ENCODE data around the gene ERBIN. TPM values are rescaled to one million over a fixed set of nuclear protein-coding genes. Genes with fewer than 3 reads are reported as not detected.

ERBIN gene
- total and polyA plus RNA-seq, 2 experiments from 2014 or later = 32.9 to 117 TPM

GRCh38 chr5:65892801-65893200, 33.6 kb upstream of the ERBIN start:
- 83% methylated on average over 1 of the region's 1 CpG for WGBS (ENCODE audit: low lambda C conversion rate, missing lambda C conversion rate)
- H3K79me2 ChIP-seq = no peaks in the 10 kb centered on the region
- no peak overlapping the region for H3K4me2 ChIP-seq
- H3K27ac ChIP-seq = no peak overlapping the region
- TF ChIP-seq EZH2phosphoT487 (IDR thresholded peaks at IDR 0.05; ENCODE audit: low read depth, severe bottlenecking, unreplicated experiment) (no peak), CTCF (IDR thresholded peaks at IDR 0.05; ENCODE audit: poor library complexity) (no peak), EZH2 (IDR thresholded peaks at IDR 0.05; ENCODE audit: borderline replicate concordance) (no peak)
- no peaks in the 10 kb centered on the region for H3K4me1 ChIP-seq (ENCODE audit: insufficient read depth)
- no peak overlapping the region for H2AFZ ChIP-seq
- no peak for DNase-seq (ENCODE audit: low spot score)
- no peaks in the 10 kb centered on the region for H4K20me1 ChIP-seq (ENCODE audit: insufficient read depth, poor library complexity, severe bottlenecking)
- no peak overlapping the region for H3K4me3 ChIP-seq
- no peaks in the 10 kb centered on the region for H3K27me3 ChIP-seq
- H3K9me3 ChIP-seq (ENCODE audit: low read depth) = no peaks in the 10 kb centered on the region
- H3K9me2 ChIP-seq (replicated peaks; ENCODE audit: insufficient read depth) = no peaks in the 10 kb centered on the region
- no peaks in the 10 kb centered on the region for H3K36me3 ChIP-seq (replicated peaks; ENCODE audit: insufficient read depth, low read depth)

- Histone ChIP-seq H3K4me1 (ENCODE audit: insufficient read depth) (no peaks in the 10 kb centered on the region), H3K27me3 (no peaks in the 10 kb centered on the region), H3K79me2 (no peaks in the 10 kb centered on the region), H4K20me1 (ENCODE audit: insufficient read depth, poor library complexity, severe bottlenecking) (no peaks in the 10 kb centered on the region), H2AFZ (no peak overlapping the region), H3K27ac (no peak overlapping the region), H3K4me3 (no peak overlapping the region), H3K9me2 (replicated peaks; ENCODE audit: insufficient read depth) (no peaks in the 10 kb centered on the region), H3K4me2 (no peak overlapping the region), H3K36me3 (replicated peaks; ENCODE audit: insufficient read depth, low read depth) (no peaks in the 10 kb centered on the region), H3K9me3 (ENCODE audit: low read depth) (no peaks in the 10 kb centered on the region)
- DNase-seq (ENCODE audit: low spot score) = no peak
- 59% methylated on average over 9 of the region's 9 CpGs for WGBS (ENCODE audit: low lambda C conversion rate, missing lambda C conversion rate)
- TF ChIP-seq CTCF (IDR thresholded peaks at IDR 0.05; ENCODE audit: poor library complexity) = no peak
- no peak for TF ChIP-seq EZH2 (IDR thresholded peaks at IDR 0.05; ENCODE audit: borderline replicate concordance)
- no peak for TF ChIP-seq EZH2phosphoT487 (IDR thresholded peaks at IDR 0.05; ENCODE audit: low read depth, severe bottlenecking, unreplicated experiment)
Measured at GRCh38 chr5:65893749-65894430, 32.5 kb upstream of the ERBIN start.

GRCh38 chr5:65895891-65896290, 30.5 kb upstream of the ERBIN start:
- Histone ChIP-seq H2AFZ (no peak overlapping the region), H3K9me2 (replicated peaks; ENCODE audit: insufficient read depth) (no peaks in the 10 kb centered on the region), H3K4me3 (no peak overlapping the region), H3K27ac (no peak overlapping the region), H3K4me2 (no peak overlapping the region), H3K79me2 (no peaks in the 10 kb centered on the region), H3K36me3 (replicated peaks; ENCODE audit: insufficient read depth, low read depth) (no peaks in the 10 kb centered on the region), H4K20me1 (ENCODE audit: insufficient read depth, poor library complexity, severe bottlenecking) (no peaks in the 10 kb centered on the region), H3K9me3 (ENCODE audit: low read depth) (no peaks in the 10 kb centered on the region), H3K27me3 (no peaks in the 10 kb centered on the region), H3K4me1 (ENCODE audit: insufficient read depth) (no peaks in the 10 kb centered on the region)
- no peak for DNase-seq (ENCODE audit: low spot score)
- TF ChIP-seq EZH2phosphoT487 (IDR thresholded peaks at IDR 0.05; ENCODE audit: low read depth, severe bottlenecking, unreplicated experiment) = no peak
- no peak for TF ChIP-seq CTCF (IDR thresholded peaks at IDR 0.05; ENCODE audit: poor library complexity)
- no peak for TF ChIP-seq EZH2 (IDR thresholded peaks at IDR 0.05; ENCODE audit: borderline replicate concordance)
- 93% methylated on average over 3 of the region's 3 CpGs for WGBS (ENCODE audit: low lambda C conversion rate, missing lambda C conversion rate)

Data from hepatocyte (in vitro differentiated cells).